Natural killer cell (primary cell): ENCODE measurements around the gene BLOC1S5. TPM values are rescaled to one million over a fixed set of nuclear protein-coding genes. Genes with fewer than 3 reads are reported as not detected.

Experiments used
- ATAC-seq, 3 donors: fragments of 150-1000 bp in 2 of 3; fragments of 200-7000 bp in 1 of 3; cut with Tn5 transposase; 1 replicate in 1 of 3; 2 replicates in 2 of 3; pipeline ENCODE4 v1.10.0; 2021; ENCODE audit warnings: mild to moderate bottlenecking in 2 of 3, moderate library complexity in 2 of 3
- DNase-seq, 2 donors: peaks; one replicate each; pipeline versions ENCODE4 v3.0.0 to v3.0.0-alpha.2; 2013 to 2021; ENCODE audit warnings: mixed read lengths in 1 of 2
- H3K27ac ChIP-seq: one replicate; pipeline ENCODE4 v1.5.1; 2013; ENCODE audit warnings: mild to moderate bottlenecking, low read length
- H3K27me3 ChIP-seq: one replicate; pipeline ENCODE4 v1.6.1; 2013; ENCODE audit warnings: low read length; ENCODE audit not compliant: control insufficient read depth, insufficient read depth
- H3K36me3 ChIP-seq: one replicate; pipeline ENCODE4 v1.6.1; 2013; ENCODE audit warnings: low read length; ENCODE audit not compliant: control insufficient read depth, insufficient read depth
- H3K4me1 ChIP-seq: one replicate; pipeline ENCODE4 v1.6.1; 2013; ENCODE audit warnings: low read length; ENCODE audit not compliant: control insufficient read depth, insufficient read depth
- H3K4me3 ChIP-seq: one replicate; pipeline ENCODE4 v1.5.1; 2013; ENCODE audit warnings: low read length
- H3K9me3 ChIP-seq: one replicate; pipeline ENCODE4 v1.6.1; 2013; ENCODE audit warnings: low read length; ENCODE audit not compliant: control insufficient read depth, insufficient read depth
- H3K27ac Mint-ChIP-seq, 2 donors: one replicate each; pipeline ENCODE4 v1.8.0; 2022; ENCODE audit warnings: mild to moderate bottlenecking in 2 of 2, mixed read lengths in 2 of 2, moderate library complexity in 1 of 2
- H3K27me3 Mint-ChIP-seq, 2 donors: one replicate each; pipeline ENCODE4 v1.8.0; 2022; ENCODE audit warnings: low read depth in 2 of 2, mixed read lengths in 2 of 2
- H3K36me3 Mint-ChIP-seq: one replicate; pipeline ENCODE4 v1.8.0; 2022; ENCODE audit warnings: mixed read lengths
- H3K4me1 Mint-ChIP-seq, 2 donors: one replicate each; pipeline ENCODE4 v1.8.0; 2022; ENCODE audit warnings: mixed read lengths in 2 of 2
- H3K4me3 Mint-ChIP-seq: one replicate; pipeline ENCODE4 v1.8.0; 2022; ENCODE audit warnings: mild to moderate bottlenecking, moderate library complexity, mixed read lengths
- H3K9me3 Mint-ChIP-seq, 2 donors: one replicate each; pipeline ENCODE4 v1.8.0; 2022; ENCODE audit warnings: mixed read lengths in 2 of 2
- WGBS: methylation state at CpG from one replicate; pipeline ENCODE4 v1.1.7; 2013; ENCODE audit warnings: missing lambda C conversion rate; ENCODE audit not compliant: insufficient coverage; 5-methylcytosine and 5-hydroxymethylcytosine counted together
- intact Hi-C: fragments of 100-400 bp; cut with micrococcal nuclease; formaldehyde crosslinking; loops from one replicate; pipeline ENCODE4 v1.14.2; 2022
- total RNA-seq, 4 donors: library from RNA; stranded (reverse); fragments of 120-200 nt in 1 of 4; gene quantifications; one replicate each; pipeline versions ENCODE4 v1.2.3 to v1.2.4, GENCODE V29; 2013 to 2022
- TF ChIP-seq, protein P1 (sequence below): fragments of 200-600 bp; IDR thresholded peaks from one replicate; pipeline ENCODE4 v1.8.0; 2022; ENCODE audit warnings: antibody characterized with exemption

The BLOC1S5 gene
- total RNA-seq, 3 donors from 2014 or later (not counting 1 experiment from before 2014, with no cell fraction given): 11.2 to 15.9 (median 15.4) TPM

DNA sequence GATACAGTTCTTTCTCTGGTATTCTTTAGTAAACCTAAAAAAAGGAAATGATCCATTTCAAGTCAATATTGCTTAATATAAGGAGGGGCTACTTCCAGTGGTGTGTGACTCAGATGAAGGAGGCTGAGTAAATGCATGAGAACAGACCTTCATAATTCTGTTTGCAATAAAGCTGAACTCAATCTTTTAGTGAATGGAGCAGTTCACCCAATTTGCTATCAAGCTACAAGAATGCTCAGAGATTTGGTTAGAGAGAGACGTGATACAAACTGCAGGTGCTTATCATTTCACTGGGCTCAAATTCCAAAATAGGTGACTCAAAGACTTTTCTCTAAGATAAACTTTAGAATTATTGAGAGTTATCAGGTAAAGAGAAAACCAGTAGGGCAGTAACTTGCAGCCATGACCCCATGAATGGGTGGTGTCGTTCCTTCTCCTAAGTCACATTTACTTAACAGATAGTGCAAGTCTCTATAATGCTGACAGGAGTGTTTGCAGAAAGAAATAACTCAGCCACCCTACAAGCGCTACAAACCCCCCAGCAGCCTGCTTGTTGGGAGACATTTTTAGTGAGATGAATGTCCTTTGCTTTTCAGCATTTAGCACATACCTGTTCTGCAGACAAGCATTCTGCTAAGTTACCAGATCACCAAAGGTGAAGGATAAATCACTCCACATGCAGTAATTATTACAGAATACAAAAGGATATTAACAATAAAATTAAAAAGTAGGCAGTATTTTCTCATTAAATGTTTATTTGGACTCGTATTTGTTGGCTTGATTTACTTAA lies 16.4 kb upstream of the BLOC1S5 start:
- no peak overlapping the region for H3K4me3 ChIP-seq
- ATAC-seq: no peak
- WGBS: 89% methylated on average over 1 of the region's 4 CpGs
- no peaks in the 10 kb centered on the region for H3K27me3 ChIP-seq
- H3K27me3 Mint-ChIP-seq: no peaks in the 10 kb centered on the region
- no peaks in the 10 kb centered on the region for H3K36me3 Mint-ChIP-seq
- no peak overlapping the region for H3K27ac ChIP-seq
- peak overlapping the region in 1 of 2 donors; percentile 36 for H3K27ac Mint-ChIP-seq
- peaks cover 9% of the 10 kb centered on the region for H3K36me3 ChIP-seq
- H3K9me3 ChIP-seq: no peaks in the 10 kb centered on the region
- peaks cover 8 to 11% of the 10 kb centered on the region in 2 donors for H3K4me1 Mint-ChIP-seq
- no peak for DNase-seq
- no peaks in the 10 kb centered on the region for H3K4me1 ChIP-seq
- TF ChIP-seq, protein P1, sequence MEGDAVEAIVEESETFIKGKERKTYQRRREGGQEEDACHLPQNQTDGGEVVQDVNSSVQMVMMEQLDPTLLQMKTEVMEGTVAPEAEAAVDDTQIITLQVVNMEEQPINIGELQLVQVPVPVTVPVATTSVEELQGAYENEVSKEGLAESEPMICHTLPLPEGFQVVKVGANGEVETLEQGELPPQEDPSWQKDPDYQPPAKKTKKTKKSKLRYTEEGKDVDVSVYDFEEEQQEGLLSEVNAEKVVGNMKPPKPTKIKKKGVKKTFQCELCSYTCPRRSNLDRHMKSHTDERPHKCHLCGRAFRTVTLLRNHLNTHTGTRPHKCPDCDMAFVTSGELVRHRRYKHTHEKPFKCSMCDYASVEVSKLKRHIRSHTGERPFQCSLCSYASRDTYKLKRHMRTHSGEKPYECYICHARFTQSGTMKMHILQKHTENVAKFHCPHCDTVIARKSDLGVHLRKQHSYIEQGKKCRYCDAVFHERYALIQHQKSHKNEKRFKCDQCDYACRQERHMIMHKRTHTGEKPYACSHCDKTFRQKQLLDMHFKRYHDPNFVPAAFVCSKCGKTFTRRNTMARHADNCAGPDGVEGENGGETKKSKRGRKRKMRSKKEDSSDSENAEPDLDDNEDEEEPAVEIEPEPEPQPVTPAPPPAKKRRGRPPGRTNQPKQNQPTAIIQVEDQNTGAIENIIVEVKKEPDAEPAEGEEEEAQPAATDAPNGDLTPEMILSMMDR: no peak
- no peaks in the 10 kb centered on the region for H3K9me3 Mint-ChIP-seq
- intact Hi-C loops: no loop called here
- no peak overlapping the region for H3K4me3 Mint-ChIP-seq

DNA sequence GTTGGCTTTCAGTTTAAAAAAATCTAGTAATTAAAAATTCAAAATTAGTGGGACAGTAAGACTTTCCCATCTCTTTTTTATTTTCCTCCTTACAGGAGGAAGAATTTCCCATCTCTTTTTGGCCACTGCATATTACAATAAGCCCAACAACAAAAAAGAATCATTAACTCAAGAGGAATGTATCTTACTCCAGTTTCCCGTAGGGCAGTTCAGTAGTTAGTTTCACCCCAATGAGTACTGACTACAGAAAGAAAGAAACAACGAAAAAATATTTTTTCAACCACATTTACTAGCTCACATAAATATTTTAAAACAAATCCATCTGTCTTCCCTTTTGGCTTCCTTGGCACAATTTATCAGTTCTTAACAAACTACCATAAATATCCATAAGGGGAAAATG lies 14.9 kb upstream of the BLOC1S5 start:
- DNase-seq (no peak), ATAC-seq (no peak)
- no peak overlapping the region for H3K4me3 ChIP-seq
- peaks cover 8 to 11% of the 10 kb centered on the region in 2 donors for H3K4me1 Mint-ChIP-seq
- 100% methylated on average over 2 of the region's 2 CpGs for WGBS
- TF ChIP-seq, protein P1: no peak
- H3K4me1 ChIP-seq: no peaks in the 10 kb centered on the region
- H3K27ac Mint-ChIP-seq: no peak overlapping the region
- no peaks in the 10 kb centered on the region for H3K9me3 ChIP-seq
- no peak overlapping the region for H3K4me3 Mint-ChIP-seq
- H3K36me3 Mint-ChIP-seq: no peaks in the 10 kb centered on the region
- H3K9me3 Mint-ChIP-seq: no peaks in the 10 kb centered on the region
- intact Hi-C loops: no loop called here
- no peaks in the 10 kb centered on the region for H3K27me3 Mint-ChIP-seq
- H3K27ac ChIP-seq: no peak overlapping the region
- peaks cover 6% of the 10 kb centered on the region for H3K36me3 ChIP-seq
- no peaks in the 10 kb centered on the region for H3K27me3 ChIP-seq

DNA sequence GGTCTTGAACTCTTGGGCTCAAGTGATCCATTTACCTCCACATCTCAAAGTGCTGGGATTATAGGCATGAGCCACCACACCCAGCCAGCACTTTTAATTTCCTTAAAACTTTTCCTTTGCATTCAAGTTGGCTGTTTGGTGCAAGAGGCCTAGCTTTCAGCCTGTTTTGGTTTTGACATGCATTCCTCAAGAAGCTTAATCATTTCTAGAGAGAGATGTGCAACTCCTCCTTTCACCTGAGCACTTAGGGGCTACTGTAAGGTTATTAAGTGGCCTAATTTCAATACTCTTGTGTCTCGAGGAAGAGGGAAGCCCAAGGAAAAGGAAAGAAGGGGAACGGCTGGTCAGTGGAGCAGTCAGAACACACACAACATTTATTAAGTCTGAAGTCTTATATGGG lies 13.8 kb upstream of the BLOC1S5 start:
- Histone ChIP-seq H3K27ac (no peak overlapping the region), H3K4me1 (no peaks in the 10 kb centered on the region), H3K4me3 (no peak overlapping the region), H3K27me3 (no peaks in the 10 kb centered on the region), H3K36me3 (peaks cover 3% of the 10 kb centered on the region), H3K9me3 (no peaks in the 10 kb centered on the region)
- TF ChIP-seq, protein P1: no peak
- Mint-ChIP-seq H3K9me3 (no peaks in the 10 kb centered on the region), H3K27me3 (no peaks in the 10 kb centered on the region), H3K27ac (no peak overlapping the region), H3K36me3 (no peaks in the 10 kb centered on the region), H3K4me1 (peaks cover 8 to 10% of the 10 kb centered on the region in 2 donors), H3K4me3 (no peak overlapping the region)
- WGBS: 67% methylated on average over 1 of the region's 2 CpGs
- DNase-seq (no peak), ATAC-seq (no peak)
- intact Hi-C loops: no loop called here

DNA sequence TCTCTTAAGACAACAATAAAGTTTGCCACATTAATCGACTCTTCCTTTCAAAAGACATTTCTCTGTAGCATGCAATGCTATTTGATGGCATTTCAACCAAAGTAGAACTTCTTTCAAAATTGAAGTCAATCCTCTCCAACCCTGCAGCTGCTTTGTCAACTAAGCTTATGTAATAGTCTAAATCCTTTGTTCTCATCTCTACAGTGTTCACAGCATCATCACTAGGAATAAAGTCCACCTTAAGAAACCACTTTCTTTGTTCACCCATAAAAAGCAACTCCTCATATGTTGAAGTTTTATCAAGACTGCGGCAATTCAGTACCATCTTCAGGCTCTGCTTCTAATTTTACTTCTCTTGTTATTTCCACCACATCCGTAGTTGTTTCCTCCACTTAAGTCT lies 11.5 kb upstream of the BLOC1S5 start:
- no peaks in the 10 kb centered on the region for H3K27me3 Mint-ChIP-seq
- no peak overlapping the region for H3K4me3 Mint-ChIP-seq
- no peaks in the 10 kb centered on the region for H3K36me3 Mint-ChIP-seq
- H3K4me1 ChIP-seq: no peaks in the 10 kb centered on the region
- DNase-seq (peak in 1 of 2 donors; percentile 29), ATAC-seq (no peak)
- H3K9me3 Mint-ChIP-seq: no peaks in the 10 kb centered on the region
- H3K4me3 ChIP-seq: no peak overlapping the region
- intact Hi-C loops: no loop called here
- WGBS: 63% methylated on average over 3 of the region's 3 CpGs
- H3K36me3 ChIP-seq: peaks cover 3% of the 10 kb centered on the region
- TF ChIP-seq, protein P1: no peak
- H3K9me3 ChIP-seq: no peaks in the 10 kb centered on the region
- H3K27me3 ChIP-seq: no peaks in the 10 kb centered on the region
- H3K27ac Mint-ChIP-seq: no peak overlapping the region
- no peak overlapping the region for H3K27ac ChIP-seq
- H3K4me1 Mint-ChIP-seq: peaks cover 6% of the 10 kb centered on the region in 2 donors
